ENCODE data around the gene CNOT1.

Gene CNOT1

GRCh38 chr16:58487566-58488351, 141.9 kb downstream of the CNOT1 start:
- Histone ChIP-seq H3K9me3 (ENCODE audit: control insufficient read depth, insufficient read depth, low read depth, low read length) (no peaks in the 10 kb centered on the region), H3K36me3 (ENCODE audit: control insufficient read depth in 2 of 2, insufficient read depth in 1 of 2, low read length in 2 of 2) (no peaks in the 10 kb centered on the region), H3K4me3 (ENCODE audit: low read depth, low read length) (no peak overlapping the region), H3K27ac (ENCODE audit: extremely low read depth, low read depth, low read length) (no peak overlapping the region), H3K4me1 (ENCODE audit: control insufficient read depth, insufficient read depth, low read length) (no peaks in the 10 kb centered on the region)
- CTCF ChIA-PET = interaction anchor here (0.5 to 6.2 kb wide), 38 partner anchors 10 to 913 kb away, joined by 3 to 140 read pairs (median 4); no protein-coding TSS in a partner anchor
- POLR2A ChIA-PET = interaction anchor here (1.0 kb wide), 1 partner anchor 151 kb away, joined by 4 read pairs; no protein-coding TSS in a partner anchor
- TF ChIP-seq ZNF394 (tag by site-specific recombination; IDR thresholded peaks at IDR 0.05; ENCODE audit: borderline replicate concordance) = peak; percentile 54; the same call in 1 of the 2 replicates
- no peak for TF ChIP-seq ZNF610 (tag by site-specific recombination; IDR thresholded peaks at IDR 0.05; ENCODE audit: borderline replicate concordance)
- TF ChIP-seq ZNF341 (tag by site-specific recombination; IDR thresholded peaks at IDR 0.05; ENCODE audit: low read depth) = peak; percentile 85
- peak; percentile 61; the same call in 1 of the 2 replicates for TF ChIP-seq IKZF3 (tag by site-specific recombination; IDR thresholded peaks at IDR 0.05)
- peak; percentile 32 for TF ChIP-seq ZBTB26 (tag by site-specific recombination; optimal IDR thresholded peaks at IDR 0.05)
- TF ChIP-seq, protein P1, sequence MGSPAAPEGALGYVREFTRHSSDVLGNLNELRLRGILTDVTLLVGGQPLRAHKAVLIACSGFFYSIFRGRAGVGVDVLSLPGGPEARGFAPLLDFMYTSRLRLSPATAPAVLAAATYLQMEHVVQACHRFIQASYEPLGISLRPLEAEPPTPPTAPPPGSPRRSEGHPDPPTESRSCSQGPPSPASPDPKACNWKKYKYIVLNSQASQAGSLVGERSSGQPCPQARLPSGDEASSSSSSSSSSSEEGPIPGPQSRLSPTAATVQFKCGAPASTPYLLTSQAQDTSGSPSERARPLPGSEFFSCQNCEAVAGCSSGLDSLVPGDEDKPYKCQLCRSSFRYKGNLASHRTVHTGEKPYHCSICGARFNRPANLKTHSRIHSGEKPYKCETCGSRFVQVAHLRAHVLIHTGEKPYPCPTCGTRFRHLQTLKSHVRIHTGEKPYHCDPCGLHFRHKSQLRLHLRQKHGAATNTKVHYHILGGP (tag by site-specific recombination; IDR thresholded peaks at IDR 0.05) = no peak
- TF ChIP-seq ZNF366 (tag by site-specific recombination; conservative IDR thresholded peaks at IDR 0.05) = no peak
- peak; percentile 83; the same call in 1 of the 2 replicates for TF ChIP-seq PBX3 (CRISPR knock-in tag; IDR thresholded peaks at IDR 0.05)
- TF ChIP-seq ZNF155 (tag by site-specific recombination; IDR thresholded peaks at IDR 0.05) = no peak
- 0 out of 2 replicates have a peak, but pooled peaks have one; percentile 34 for TF ChIP-seq ZNF501 (tag by site-specific recombination; IDR thresholded peaks at IDR 0.05)
- TF ChIP-seq ZNF391 (tag by site-specific recombination; IDR thresholded peaks at IDR 0.05; ENCODE audit: borderline replicate concordance, low read depth) = 0 out of 2 replicates have a peak, but pooled peaks have one; percentile 19
- no peak for TF ChIP-seq ZNF26 (tag by site-specific recombination; IDR thresholded peaks at IDR 0.05)
- no peak for TF ChIP-seq ZNF184 (tag by site-specific recombination; IDR thresholded peaks at IDR 0.05)
- peak; percentile 14; the same call in 1 of the 2 replicates for TF ChIP-seq GLIS1 (tag by site-specific recombination; IDR thresholded peaks at IDR 0.05)
- TF ChIP-seq, protein P2, sequence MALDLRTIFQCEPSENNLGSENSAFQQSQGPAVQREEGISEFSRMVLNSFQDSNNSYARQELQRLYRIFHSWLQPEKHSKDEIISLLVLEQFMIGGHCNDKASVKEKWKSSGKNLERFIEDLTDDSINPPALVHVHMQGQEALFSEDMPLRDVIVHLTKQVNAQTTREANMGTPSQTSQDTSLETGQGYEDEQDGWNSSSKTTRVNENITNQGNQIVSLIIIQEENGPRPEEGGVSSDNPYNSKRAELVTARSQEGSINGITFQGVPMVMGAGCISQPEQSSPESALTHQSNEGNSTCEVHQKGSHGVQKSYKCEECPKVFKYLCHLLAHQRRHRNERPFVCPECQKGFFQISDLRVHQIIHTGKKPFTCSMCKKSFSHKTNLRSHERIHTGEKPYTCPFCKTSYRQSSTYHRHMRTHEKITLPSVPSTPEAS (tag by site-specific recombination; IDR thresholded peaks at IDR 0.05) = no peak
- TF ChIP-seq ATF2 (tag by site-specific recombination; IDR thresholded peaks at IDR 0.05; ENCODE audit: low read depth) = no peak
- TF ChIP-seq ZBTB48 (tag by site-specific recombination; IDR thresholded peaks at IDR 0.05) = peak; percentile 77
- TF ChIP-seq ZBTB17 (tag by site-specific recombination; IDR thresholded peaks at IDR 0.05) = peak; percentile 46
- no peak for TF ChIP-seq MZF1 (tag by site-specific recombination; IDR thresholded peaks at IDR 0.05; ENCODE audit: borderline replicate concordance)
- 0 out of 2 replicates have a peak, but pooled peaks have one; percentile 63 for TF ChIP-seq ZNF777 (tag by site-specific recombination; IDR thresholded peaks at IDR 0.05; ENCODE audit: borderline replicate concordance)
- TF ChIP-seq SP3 (tag by site-specific recombination; IDR thresholded peaks at IDR 0.05) = no peak
- peak; percentile 43; the same call in 1 of the 2 replicates for TF ChIP-seq SP7 (tag by site-specific recombination; IDR thresholded peaks at IDR 0.05)
- no peak for TF ChIP-seq ZNF19 (tag by site-specific recombination; IDR thresholded peaks at IDR 0.05; ENCODE audit: low read depth)
- no peak for TF ChIP-seq ZNF132 (tag by site-specific recombination; IDR thresholded peaks at IDR 0.05; ENCODE audit: borderline replicate concordance)
- TF ChIP-seq ZNF692 (tag by site-specific recombination; IDR thresholded peaks at IDR 0.05) = peak; percentile 62
